ENCODE data around the gene HSDL1. TPM values are rescaled to one million over a fixed set of nuclear protein-coding genes. Genes with fewer than 3 reads are reported as not detected.

HSDL1 gene
- total RNA-seq, 1 experiment from 2014 or later, result 13.3 TPM

GRCh38 chr16:84096447-84097005 is 48.5 kb downstream of the HSDL1 start:
- Histone ChIP-seq H3K4me2 (ENCODE audit: low read length) (peak overlapping the region; percentile 66), H3K4me3 (ENCODE audit: low read length) (no peak overlapping the region), H3K9me3 (ENCODE audit: low read length) (no peaks in the 10 kb centered on the region), H3K9me2 (replicated peaks; ENCODE audit: low read length) (no peaks in the 10 kb centered on the region), H3K9ac (ENCODE audit: low read length) (no peak overlapping the region), H3K27me3 (ENCODE audit: low read length) (no peaks in the 10 kb centered on the region), H4K20me1 (ENCODE audit: low read length) (0 out of 2 replicates have a peak, but pooled peaks cover 4% of the 10 kb centered on the region), H2AFZ (ENCODE audit: low read length) (no peak overlapping the region), H3K27ac (ENCODE audit: low read length) (peak overlapping the region; percentile 26; the same call in 1 of the 2 replicates), H3F3A (ENCODE audit: low read length, unreplicated experiment) (no peaks in the 10 kb centered on the region), H3K79me2 (ENCODE audit: low read length) (peaks cover 20% of the 10 kb centered on the region), H3K36me3 (ENCODE audit: low read depth, low read length) (peaks cover 12% of the 10 kb centered on the region; the same call in 1 of the 2 replicates), H3K4me1 (ENCODE audit: insufficient read depth, low read length) (peaks cover 26% of the 10 kb centered on the region)
- BruUV-seq (replicated peaks), result no TSS peak
- CTCF ChIA-PET, result no interaction called here
- DNase-seq, result peak; percentile 75
- ATAC-seq, result peak; percentile 98
- TF ChIP-seq EZH2 (IDR thresholded peaks at IDR 0.05; ENCODE audit: low read length, unreplicated experiment) (no peak), EZH2phosphoT487 (IDR thresholded peaks at IDR 0.05; ENCODE audit: borderline replicate concordance, low read length) (no peak)
- TF ChIP-seq, protein P1, sequence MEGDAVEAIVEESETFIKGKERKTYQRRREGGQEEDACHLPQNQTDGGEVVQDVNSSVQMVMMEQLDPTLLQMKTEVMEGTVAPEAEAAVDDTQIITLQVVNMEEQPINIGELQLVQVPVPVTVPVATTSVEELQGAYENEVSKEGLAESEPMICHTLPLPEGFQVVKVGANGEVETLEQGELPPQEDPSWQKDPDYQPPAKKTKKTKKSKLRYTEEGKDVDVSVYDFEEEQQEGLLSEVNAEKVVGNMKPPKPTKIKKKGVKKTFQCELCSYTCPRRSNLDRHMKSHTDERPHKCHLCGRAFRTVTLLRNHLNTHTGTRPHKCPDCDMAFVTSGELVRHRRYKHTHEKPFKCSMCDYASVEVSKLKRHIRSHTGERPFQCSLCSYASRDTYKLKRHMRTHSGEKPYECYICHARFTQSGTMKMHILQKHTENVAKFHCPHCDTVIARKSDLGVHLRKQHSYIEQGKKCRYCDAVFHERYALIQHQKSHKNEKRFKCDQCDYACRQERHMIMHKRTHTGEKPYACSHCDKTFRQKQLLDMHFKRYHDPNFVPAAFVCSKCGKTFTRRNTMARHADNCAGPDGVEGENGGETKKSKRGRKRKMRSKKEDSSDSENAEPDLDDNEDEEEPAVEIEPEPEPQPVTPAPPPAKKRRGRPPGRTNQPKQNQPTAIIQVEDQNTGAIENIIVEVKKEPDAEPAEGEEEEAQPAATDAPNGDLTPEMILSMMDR (conservative IDR thresholded peaks at IDR 0.05; ENCODE audit: low read depth, low read length), result no peak
- intact Hi-C loops (cut with micrococcal nuclease), result no loop called here
- POLR2A ChIA-PET (ENCODE audit: unreplicated experiment), result no interaction called here

- ChIA-PET POLR2A (ENCODE audit: unreplicated experiment) (no interaction called here), CTCF (no interaction called here)
- Histone ChIP-seq H3K27me3 (ENCODE audit: low read length) (no peaks in the 10 kb centered on the region), H3K27ac (ENCODE audit: low read length) (no peak overlapping the region), H2AFZ (ENCODE audit: low read length) (no peak overlapping the region), H3K79me2 (ENCODE audit: low read length) (peaks cover 17% of the 10 kb centered on the region), H3K9me3 (ENCODE audit: low read length) (no peaks in the 10 kb centered on the region), H3K4me3 (ENCODE audit: low read length) (no peak overlapping the region), H4K20me1 (ENCODE audit: low read length) (0 out of 2 replicates have a peak, but pooled peaks cover 4% of the 10 kb centered on the region), H3F3A (ENCODE audit: low read length, unreplicated experiment) (no peaks in the 10 kb centered on the region), H3K9me2 (replicated peaks; ENCODE audit: low read length) (no peaks in the 10 kb centered on the region), H3K4me2 (ENCODE audit: low read length) (no peak overlapping the region), H3K9ac (ENCODE audit: low read length) (no peak overlapping the region), H3K36me3 (ENCODE audit: low read depth, low read length) (peaks cover 12% of the 10 kb centered on the region; the same call in 1 of the 2 replicates), H3K4me1 (ENCODE audit: insufficient read depth, low read length) (peaks cover 26% of the 10 kb centered on the region)
- no TSS peak for BruUV-seq (replicated peaks)
- DNase-seq, result no peak
- ATAC-seq, result no peak
- intact Hi-C loops (cut with micrococcal nuclease), result no loop called here
- TF ChIP-seq EZH2phosphoT487 (IDR thresholded peaks at IDR 0.05; ENCODE audit: borderline replicate concordance, low read length) (no peak), EZH2 (IDR thresholded peaks at IDR 0.05; ENCODE audit: low read length, unreplicated experiment) (no peak)
- TF ChIP-seq, protein P1 (conservative IDR thresholded peaks at IDR 0.05; ENCODE audit: low read depth, low read length), result no peak
Measured at GRCh38 chr16:84095466-84095865, 49.5 kb downstream of the HSDL1 start.

DNA sequence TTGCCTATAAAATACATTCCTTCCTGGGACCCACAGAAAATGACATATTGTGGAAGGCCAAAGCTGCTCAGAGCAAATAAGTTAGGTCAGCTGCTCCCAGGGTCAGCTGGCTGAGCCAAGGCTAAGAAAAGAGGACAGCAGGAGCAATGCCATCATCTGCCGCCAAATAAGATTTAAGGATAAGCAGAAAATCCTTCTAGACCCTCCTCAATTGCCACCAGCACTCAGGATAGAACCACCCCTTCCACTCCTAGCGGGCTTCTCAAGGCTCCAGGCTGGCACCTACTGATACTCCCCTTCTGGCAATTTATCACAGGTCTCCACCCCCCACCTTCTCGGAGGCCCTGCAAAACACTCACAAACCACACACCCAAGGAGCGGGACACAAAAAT is 51.1 kb downstream of the HSDL1 start:
- POLR2A ChIA-PET (ENCODE audit: unreplicated experiment), result no interaction called here
- Histone ChIP-seq H3K9me2 (replicated peaks; ENCODE audit: low read length) (no peaks in the 10 kb centered on the region), H3K4me2 (ENCODE audit: low read length) (no peak overlapping the region), H2AFZ (ENCODE audit: low read length) (no peak overlapping the region), H3K27me3 (ENCODE audit: low read length) (no peaks in the 10 kb centered on the region), H3K4me1 (ENCODE audit: insufficient read depth, low read length) (peaks cover 15% of the 10 kb centered on the region), H3K4me3 (ENCODE audit: low read length) (no peak overlapping the region), H3K9ac (ENCODE audit: low read length) (no peak overlapping the region), H3K36me3 (ENCODE audit: low read depth, low read length) (peaks cover 11% of the 10 kb centered on the region; the same call in 1 of the 2 replicates), H3F3A (ENCODE audit: low read length, unreplicated experiment) (no peaks in the 10 kb centered on the region), H3K9me3 (ENCODE audit: low read length) (no peaks in the 10 kb centered on the region), H3K27ac (ENCODE audit: low read length) (no peak overlapping the region), H4K20me1 (ENCODE audit: low read length) (no peaks in the 10 kb centered on the region), H3K79me2 (ENCODE audit: low read length) (peaks cover 11% of the 10 kb centered on the region)
- no peak for TF ChIP-seq EZH2 (IDR thresholded peaks at IDR 0.05; ENCODE audit: low read length, unreplicated experiment)
- TF ChIP-seq, protein P1 (conservative IDR thresholded peaks at IDR 0.05; ENCODE audit: low read depth, low read length), result no peak
- TF ChIP-seq EZH2phosphoT487 (IDR thresholded peaks at IDR 0.05; ENCODE audit: borderline replicate concordance, low read length), result no peak
- CTCF ChIA-PET, result no interaction called here
- no TSS peak for BruUV-seq (replicated peaks)
- DNase-seq (no peak), ATAC-seq (no peak)
- intact Hi-C loops (cut with micrococcal nuclease), result no loop called here

All from PC-3 (cell line).